Right lobe of liver (tissue), 6 donors: ENCODE data around the gene GPR15. TPM values are rescaled to one million over a fixed set of nuclear protein-coding genes. Genes with fewer than 3 reads are reported as not detected.
A peak's percentile ranks its signal among the peaks of the same experiment; 100 is the strongest.

Experiments
- ATAC-seq, 4 donors: fragments of 200-7000 bp; cut with Tn5 transposase; one replicate each; pipeline ENCODE4 v1.9.1; 2020; ENCODE audit warnings: mild to moderate bottlenecking in 4 of 4, moderate library complexity in 4 of 4
- DNase-seq, 3 donors: peaks; one replicate each; pipeline ENCODE4 v3.0.0-alpha.2; 2020
- H3K27ac ChIP-seq, 3 donors: fragments of 200-600 bp; one replicate each; pipeline ENCODE4 v1.8.0; 2022
- H3K27me3 ChIP-seq, 2 donors: fragments of 200-600 bp; one replicate each; pipeline ENCODE4 v1.8.0; 2022
- H3K36me3 ChIP-seq, 4 donors: fragments of 200-600 bp; sonication (generic) in 1 of 4; one replicate each; pipeline versions ENCODE4 v1.5.1 to v1.8.0; 2017 to 2022; ENCODE audit warnings: control low read depth in 1 of 4
- H3K4me1 ChIP-seq, 4 donors: fragments of 200-600 bp; sonication (generic) in 1 of 4; one replicate each; pipeline versions ENCODE4 v1.5.1 to v1.8.0; 2017 to 2022; ENCODE audit warnings: control low read depth in 1 of 4
- H3K4me3 ChIP-seq, 3 donors: fragments of 200-600 bp; one replicate each; pipeline ENCODE4 v1.8.0; 2022
- H3K9me3 ChIP-seq, 4 donors: fragments of 200-600 bp; sonication (generic) in 1 of 4; one replicate each; pipeline versions ENCODE4 v1.5.1 to v1.8.0; 2017 to 2022; ENCODE audit warnings: control low read depth in 1 of 4
- POLR2A ChIP-seq: fragments of 450-650 bp; IDR thresholded peaks from one replicate; pipeline ENCODE4 v1.6.1; 2017; ENCODE audit warnings: antibody characterized with exemption, mild to moderate bottlenecking
- WGBS: methylation state at CpG from one replicate; pipeline ENCODE4 v1.1.6; 2018; ENCODE audit warnings: low coverage, low lambda C conversion rate; ENCODE audit not compliant: insufficient coverage; ENCODE audit errors: missing lambda C conversion rate; 5-methylcytosine and 5-hydroxymethylcytosine counted together
- intact Hi-C, 2 donors: fragments of 100-400 bp; cut with DNase I; formaldehyde crosslinking; loops; one replicate each; pipeline versions ENCODE4 v1.11.2 to v1.14.1; 2022
- total RNA-seq, 6 experiments: library from RNA; depleted of rRNA in 2 of 6; stranded (reverse); fragments of >200 nt in 2 of 6; fragmentation: NEBNext Ultra II Directional in 3 of 6; extraction: Animal tissue kit (Norgen Biotek cat#: 25700) in 3 of 6; gene quantifications; one replicate each; pipeline versions ENCODE4 v1.1.0 to v1.2.4, GENCODE V29; 2016 to 2023
- TF ChIP-seq, protein P1 (sequence below), 4 donors: fragments of 200-600 bp in 3 of 4; fragments of 450-650 bp in 1 of 4; IDR thresholded peaks; one replicate each; pipeline versions ENCODE4 v1.5.1 to v1.8.0; 2016 to 2022; ENCODE audit warnings: antibody characterized with exemption in 4 of 4, mild to moderate bottlenecking in 2 of 4
- donor health status: DM: no; HTN: yes; CAD: no.
- donor health status: DM: no; HTN: no; CAD: no.
- donor health status: DM: no; HTN: no; CAD: no.
- donor health status: DM: no; HTN: yes; CAD: no.
- donor health status: DM: no; HTN: yes; CAD: no.

The GPR15 gene
- total RNA-seq, 6 experiments from 2014 or later, result not detected

DNA sequence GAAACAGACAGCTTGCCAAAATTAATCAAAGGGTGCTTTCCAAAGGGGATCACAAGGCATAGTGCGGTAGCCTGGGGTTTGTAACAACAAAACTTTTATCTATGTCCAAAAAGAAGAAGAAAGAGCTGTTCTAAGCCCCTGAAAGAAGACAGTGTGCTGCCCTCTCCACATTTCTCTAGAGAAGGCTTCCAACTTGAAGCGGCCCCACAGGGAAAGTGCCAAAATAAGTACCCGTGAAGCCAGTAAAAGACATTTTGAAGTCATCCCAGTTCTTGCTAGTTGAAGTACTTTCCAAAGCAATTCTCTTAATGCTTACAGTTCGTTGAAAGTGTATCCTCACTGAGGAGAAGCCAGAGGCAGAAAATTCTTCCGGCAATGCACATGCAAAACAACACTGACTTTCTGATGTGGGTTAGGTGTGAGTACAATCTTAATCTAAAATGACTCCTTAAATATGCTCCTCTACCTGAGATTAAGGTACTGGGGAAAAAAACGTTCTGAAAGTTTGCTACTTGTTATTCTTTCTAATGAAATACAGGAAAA lies 21.3 kb downstream of the GPR15 start:
- intact Hi-C loops, result no loop called here
- DNase-seq (no peak), ATAC-seq (no peak)
- Histone ChIP-seq H3K4me1 (no peaks in the 10 kb centered on the region), H3K27ac (no peak overlapping the region), H3K27me3 (no peaks in the 10 kb centered on the region), H3K9me3 (no peaks in the 10 kb centered on the region), H3K36me3 (no peaks in the 10 kb centered on the region), H3K4me3 (no peak overlapping the region)
- no peak for TF ChIP-seq POLR2A
- 64% methylated on average over 6 of the region's 6 CpGs for WGBS

DNA sequence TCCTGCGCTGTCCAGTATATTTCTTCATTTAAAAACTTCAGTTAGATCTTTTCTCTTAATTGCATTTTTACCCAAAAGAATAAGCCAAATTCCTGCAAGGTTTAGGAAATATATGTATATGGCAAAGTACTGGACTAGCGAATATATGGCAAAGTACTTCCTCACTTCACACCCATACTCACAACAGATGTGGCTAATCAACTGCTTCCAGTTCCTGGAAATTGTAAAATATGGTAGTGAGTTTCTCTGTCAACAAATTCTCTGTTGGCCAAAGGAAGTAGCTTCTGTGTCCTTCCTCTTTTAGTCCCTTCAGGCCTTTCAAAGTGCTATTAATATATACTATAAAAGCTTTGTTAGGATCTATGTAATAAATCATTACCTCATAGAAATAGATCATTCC lies 22.0 kb downstream of the GPR15 start:
- Histone ChIP-seq H3K4me1 (no peaks in the 10 kb centered on the region), H3K27ac (no peak overlapping the region), H3K27me3 (no peaks in the 10 kb centered on the region), H3K36me3 (no peaks in the 10 kb centered on the region), H3K9me3 (no peaks in the 10 kb centered on the region), H3K4me3 (no peak overlapping the region)
- intact Hi-C loops, result no loop called here
- WGBS, result 55% methylated on average over 2 of the region's 2 CpGs
- TF ChIP-seq, protein P1, sequence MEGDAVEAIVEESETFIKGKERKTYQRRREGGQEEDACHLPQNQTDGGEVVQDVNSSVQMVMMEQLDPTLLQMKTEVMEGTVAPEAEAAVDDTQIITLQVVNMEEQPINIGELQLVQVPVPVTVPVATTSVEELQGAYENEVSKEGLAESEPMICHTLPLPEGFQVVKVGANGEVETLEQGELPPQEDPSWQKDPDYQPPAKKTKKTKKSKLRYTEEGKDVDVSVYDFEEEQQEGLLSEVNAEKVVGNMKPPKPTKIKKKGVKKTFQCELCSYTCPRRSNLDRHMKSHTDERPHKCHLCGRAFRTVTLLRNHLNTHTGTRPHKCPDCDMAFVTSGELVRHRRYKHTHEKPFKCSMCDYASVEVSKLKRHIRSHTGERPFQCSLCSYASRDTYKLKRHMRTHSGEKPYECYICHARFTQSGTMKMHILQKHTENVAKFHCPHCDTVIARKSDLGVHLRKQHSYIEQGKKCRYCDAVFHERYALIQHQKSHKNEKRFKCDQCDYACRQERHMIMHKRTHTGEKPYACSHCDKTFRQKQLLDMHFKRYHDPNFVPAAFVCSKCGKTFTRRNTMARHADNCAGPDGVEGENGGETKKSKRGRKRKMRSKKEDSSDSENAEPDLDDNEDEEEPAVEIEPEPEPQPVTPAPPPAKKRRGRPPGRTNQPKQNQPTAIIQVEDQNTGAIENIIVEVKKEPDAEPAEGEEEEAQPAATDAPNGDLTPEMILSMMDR (IDR thresholded peaks at IDR 0.05), result no peak
- TF ChIP-seq POLR2A, result no peak
- DNase-seq (no peak), ATAC-seq (peak in 2 of 4 donors; percentile 30 to 38)

DNA sequence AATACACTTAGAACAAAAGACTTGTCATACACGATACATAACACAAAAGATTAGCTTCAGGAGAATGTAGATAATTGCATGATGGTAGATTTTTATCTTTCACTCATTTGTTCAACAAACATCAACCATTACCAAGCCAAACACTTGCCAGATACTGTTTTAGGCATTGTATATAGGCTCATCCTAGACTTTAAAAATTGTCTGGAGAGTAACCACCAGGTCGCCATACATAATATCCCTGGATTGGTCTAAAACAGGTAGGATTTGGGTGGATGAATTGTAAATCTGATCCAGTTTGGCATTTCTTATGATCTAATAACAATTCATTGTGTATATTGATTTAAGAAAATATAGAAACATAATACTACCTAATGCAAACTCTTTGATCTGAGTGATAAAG lies 22.8 kb downstream of the GPR15 start:
- no peaks in the 10 kb centered on the region for H3K4me1 ChIP-seq
- intact Hi-C loops, result no loop called here
- 79% methylated on average over 2 of the region's 2 CpGs for WGBS
- H3K27ac ChIP-seq, result no peak overlapping the region
- no peaks in the 10 kb centered on the region for H3K27me3 ChIP-seq
- DNase-seq (no peak), ATAC-seq (no peak)
- no peak overlapping the region for H3K4me3 ChIP-seq
- TF ChIP-seq, protein P1 (IDR thresholded peaks at IDR 0.05), result no peak
- TF ChIP-seq POLR2A, result no peak
- no peaks in the 10 kb centered on the region for H3K36me3 ChIP-seq
- no peaks in the 10 kb centered on the region for H3K9me3 ChIP-seq

DNA sequence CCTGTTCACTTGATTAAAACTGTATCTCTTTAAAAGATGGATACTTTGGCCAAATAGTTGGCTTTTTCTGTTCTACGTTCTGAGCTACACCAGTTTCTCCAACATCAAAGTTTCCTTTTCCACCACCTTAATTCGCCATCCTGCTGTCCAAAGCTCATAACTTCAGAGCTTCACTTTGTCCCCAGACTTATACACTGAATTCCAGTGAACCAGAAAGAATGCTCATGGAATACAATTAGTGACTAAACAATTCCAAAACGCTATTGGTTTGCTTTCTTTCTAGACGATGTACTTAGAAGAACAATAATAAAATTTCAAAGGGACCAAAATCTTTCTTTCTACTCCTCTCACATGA lies 23.2 kb downstream of the GPR15 start:
- DNase-seq, result no peak
- H3K4me3 ChIP-seq, result no peak overlapping the region
- H3K27ac ChIP-seq, result no peak overlapping the region
- 50% methylated on average over 4 of the region's 4 CpGs for WGBS
- no peak for ATAC-seq
- no peaks in the 10 kb centered on the region for H3K4me1 ChIP-seq
- TF ChIP-seq POLR2A, result no peak
- TF ChIP-seq, protein P1 (IDR thresholded peaks at IDR 0.05), result no peak
- H3K27me3 ChIP-seq, result no peaks in the 10 kb centered on the region
- intact Hi-C loops, result no loop called here
- no peaks in the 10 kb centered on the region for H3K9me3 ChIP-seq
- no peaks in the 10 kb centered on the region for H3K36me3 ChIP-seq

DNA sequence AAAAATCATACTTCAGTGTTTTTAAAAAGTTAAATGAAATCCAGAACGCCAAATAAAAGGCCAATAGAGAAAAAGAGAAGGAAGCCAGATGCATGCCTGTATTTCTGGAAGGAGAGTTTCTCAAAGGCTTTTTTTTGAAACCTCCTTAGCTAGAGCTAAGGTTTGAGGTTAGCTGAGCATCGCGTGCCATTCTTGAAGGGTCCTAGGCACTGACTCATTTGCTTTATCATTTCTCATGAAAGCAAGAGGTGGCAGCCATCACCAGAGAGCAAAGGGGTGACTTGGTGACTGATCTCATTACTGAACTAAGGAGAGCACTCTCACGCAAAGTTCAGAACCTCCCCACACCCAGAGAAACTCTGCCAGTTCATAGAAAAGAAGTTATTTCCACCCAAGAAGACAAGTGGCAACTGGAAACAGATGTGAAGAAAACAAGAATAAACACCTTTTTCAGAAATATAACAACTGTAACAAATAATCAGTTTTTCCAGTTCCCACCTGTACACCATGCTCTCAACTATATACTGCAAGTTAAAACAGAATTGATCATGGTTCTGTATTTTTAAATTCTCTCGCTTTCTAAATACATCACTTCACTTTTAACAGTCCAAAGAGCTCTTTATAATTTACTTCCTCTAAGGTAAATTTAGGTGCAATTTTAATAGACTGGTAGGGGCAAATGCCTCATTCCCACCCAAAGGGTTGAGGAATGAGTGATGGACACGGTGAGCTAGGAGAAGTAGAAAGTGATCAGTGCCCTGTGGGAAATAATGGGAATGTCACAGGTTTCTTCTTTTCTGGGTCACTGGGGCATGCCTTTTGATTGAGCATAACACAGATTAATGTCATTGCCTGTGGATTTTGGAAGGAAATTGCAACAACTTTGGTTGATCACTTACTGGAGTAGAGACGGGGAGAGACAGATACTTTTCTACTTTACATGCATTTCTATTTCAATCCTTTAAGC lies 24.7 kb downstream of the GPR15 start:
- ATAC-seq, result no peak
- 56% methylated on average over 7 of the region's 7 CpGs for WGBS
- Histone ChIP-seq H3K9me3 (no peaks in the 10 kb centered on the region), H3K27ac (no peak overlapping the region), H3K36me3 (no peaks in the 10 kb centered on the region), H3K27me3 (no peaks in the 10 kb centered on the region), H3K4me1 (no peaks in the 10 kb centered on the region), H3K4me3 (no peak overlapping the region)
- no peak for TF ChIP-seq POLR2A
- TF ChIP-seq, protein P1 (IDR thresholded peaks at IDR 0.05), result no peak
- intact Hi-C loops, result no loop called here
- DNase-seq, result no peak
